MCF 10A (cell line): Measurements from ENCODE around the gene NPB. TPM values are rescaled to one million over a fixed set of nuclear protein-coding genes. Genes with fewer than 3 reads are reported as not detected.
A peak's percentile ranks its signal among the peaks of the same experiment; 100 is the strongest.

Source experiments
- BruUV-seq: library from RNA; stranded (reverse); fragments of 400-500 nt; replicated peaks from 2 replicates; lab custom pipeline; 2021; lab: Mats Ljungman, UMichigan
- CTCF ChIA-PET: fragments of 300-600 bp; sonication (Branson Sonifier 250); formaldehyde crosslinking; extraction: SDS; loops from one replicate; lab custom pipeline; 2021; ENCODE audit warnings: antibody characterized with exemption, inconsistent platforms; lab: Yijun Ruan, JAX
- POLR2A ChIA-PET: fragments of 300-600, 350-650 bp; sonication (Branson Sonifier 250); formaldehyde crosslinking; extraction: SDS; loops from one replicate; lab custom pipeline; 2020; ENCODE audit warnings: antibody characterized with exemption, inconsistent platforms; lab: Yijun Ruan, JAX
- DNase-seq: peaks from one replicate; pipeline ENCODE4 v3.0.0-alpha.2; 2018; ENCODE audit not compliant: unreplicated experiment
- H3K27ac Mint-ChIP-seq: one replicate; pipeline ENCODE4 v1.8.0; 2022; ENCODE audit warnings: mild to moderate bottlenecking, low read depth, mixed read lengths; ENCODE audit not compliant: unreplicated experiment
- H3K27me3 Mint-ChIP-seq: one replicate; pipeline ENCODE4 v1.8.0; 2022; ENCODE audit warnings: mixed read lengths; ENCODE audit not compliant: insufficient read depth, unreplicated experiment
- H3K36me3 Mint-ChIP-seq: one replicate; pipeline ENCODE4 v1.8.0; 2022; ENCODE audit warnings: mild to moderate bottlenecking, moderate library complexity, mixed read lengths; ENCODE audit not compliant: insufficient read depth, unreplicated experiment
- H3K4me1 Mint-ChIP-seq: one replicate; pipeline ENCODE4 v1.8.0; 2022; ENCODE audit warnings: mixed read lengths; ENCODE audit not compliant: insufficient read depth, unreplicated experiment
- H3K4me3 Mint-ChIP-seq: one replicate; pipeline ENCODE4 v1.8.0; 2022; ENCODE audit warnings: mild to moderate bottlenecking, moderate library complexity, mixed read lengths; ENCODE audit not compliant: unreplicated experiment
- H3K9me3 Mint-ChIP-seq: one replicate; pipeline ENCODE4 v1.8.0; 2022; ENCODE audit warnings: mixed read lengths; ENCODE audit not compliant: unreplicated experiment
- CTCF ChIP-seq: fragments of 200-600 bp; IDR thresholded peaks from one replicate; pipeline ENCODE4 v1.8.0; 2022; ENCODE audit warnings: antibody characterized with exemption, mild to moderate bottlenecking; ENCODE audit not compliant: unreplicated experiment
- intact Hi-C: fragments of 100-400 bp; cut with micrococcal nuclease; formaldehyde crosslinking; loops from 2 replicates; pipeline ENCODE4 v1.14.1; 2022
- total RNA-seq: library from RNA; stranded (reverse); gene quantifications from 2 replicates; pipeline ENCODE4 v1.2.3, GENCODE V29; 2022

Gene NPB
- total RNA-seq, 1 experiment from 2014 or later = 0.28 TPM

GRCh38 chr17:81901167-81902022, 643 bp upstream of the NPB start:
- POLR2A ChIA-PET = interaction anchor here (0.8 to 1.3 kb wide), 3 partner anchors 9 to 389 kb away, joined by 3 read pairs; no protein-coding TSS in a partner anchor
- Mint-ChIP-seq H3K36me3 (peaks cover 41% of the 10 kb centered on the region), H3K4me3 (no peak overlapping the region), H3K9me3 (no peaks in the 10 kb centered on the region), H3K27ac (peak overlapping the region; percentile 11), H3K27me3 (no peaks in the 10 kb centered on the region), H3K4me1 (peaks cover 16% of the 10 kb centered on the region)
- TF ChIP-seq CTCF = no peak
- DNase-seq = no peak
- CTCF ChIA-PET = no interaction called here
- intact Hi-C loops = no loop called here
- BruUV-seq = no TSS peak

- TF ChIP-seq CTCF = no peak
- ChIA-PET POLR2A (no interaction called here), CTCF (no interaction called here)
- DNase-seq = no peak
- H3K36me3 Mint-ChIP-seq = peaks cover 36% of the 10 kb centered on the region
- no peak overlapping the region for H3K27ac Mint-ChIP-seq
- H3K4me3 Mint-ChIP-seq = no peak overlapping the region
- BruUV-seq = no TSS peak
- H3K9me3 Mint-ChIP-seq = no peaks in the 10 kb centered on the region
- peaks cover 16% of the 10 kb centered on the region for H3K4me1 Mint-ChIP-seq
- no peaks in the 10 kb centered on the region for H3K27me3 Mint-ChIP-seq
- intact Hi-C loops = no loop called here
These were observed 796 bp downstream of the NPB start for GRCh38 chr17:81902653-81903414.

GRCh38 chr17:81903415-81903831, 1.4 kb downstream of the NPB start:
- POLR2A ChIA-PET = no interaction called here
- CTCF ChIA-PET = no interaction called here
- no peak for TF ChIP-seq CTCF
- intact Hi-C loops = no loop called here
- no peak for DNase-seq
- Mint-ChIP-seq H3K27ac (no peak overlapping the region), H3K4me1 (peaks cover 11% of the 10 kb centered on the region), H3K4me3 (no peak overlapping the region), H3K36me3 (peaks cover 30% of the 10 kb centered on the region), H3K9me3 (no peaks in the 10 kb centered on the region), H3K27me3 (no peaks in the 10 kb centered on the region)
- no TSS peak for BruUV-seq

GRCh38 chr17:81903896-81904599, 2.0 kb downstream of the NPB start:
- ChIA-PET POLR2A (no interaction called here), CTCF (no interaction called here)
- no peak for DNase-seq
- Mint-ChIP-seq H3K4me3 (no peak overlapping the region), H3K27ac (no peak overlapping the region), H3K4me1 (peaks cover 7% of the 10 kb centered on the region), H3K27me3 (no peaks in the 10 kb centered on the region), H3K9me3 (no peaks in the 10 kb centered on the region), H3K36me3 (peaks cover 28% of the 10 kb centered on the region)
- BruUV-seq = TSS peak; percentile 25
- intact Hi-C loops = no loop called here
- no peak for TF ChIP-seq CTCF
